Omental fat pad (tissue), 4 donors: ENCODE measurements around the gene DNM3. TPM values are rescaled to one million over a fixed set of nuclear protein-coding genes. Genes with fewer than 3 reads are reported as not detected.

Experiments used
- ATAC-seq: fragments of 150-250 bp; one replicate; pipeline ENCODE4 v1.9.1; 2016; ENCODE audit warnings: mild to moderate bottlenecking, moderate library complexity; ENCODE audit not compliant: low FRiP score
- DNase-seq: peaks from one replicate; pipeline ENCODE4 v3.0.0-alpha.2; 2019; ENCODE audit warnings: low spot score
- total RNA-seq, 4 donors: library from RNA; depleted of rRNA; stranded (reverse); fragments of >200 nt; gene quantifications; one replicate each; pipeline ENCODE4 v1.1.0, GENCODE V29; 2016
- TF ChIP-seq, protein P1 (sequence below), 3 donors: fragments of 450-650 bp; IDR thresholded peaks; one replicate each; pipeline ENCODE4 v1.5.1; 2016 to 2017; ENCODE audit warnings: antibody characterized with exemption in 3 of 3, mild to moderate bottlenecking in 3 of 3, moderate library complexity in 2 of 3

The DNM3 gene
- total RNA-seq, 4 donors from 2014 or later = 2.9 to 15.8 (median 5.5) TPM

DNA sequence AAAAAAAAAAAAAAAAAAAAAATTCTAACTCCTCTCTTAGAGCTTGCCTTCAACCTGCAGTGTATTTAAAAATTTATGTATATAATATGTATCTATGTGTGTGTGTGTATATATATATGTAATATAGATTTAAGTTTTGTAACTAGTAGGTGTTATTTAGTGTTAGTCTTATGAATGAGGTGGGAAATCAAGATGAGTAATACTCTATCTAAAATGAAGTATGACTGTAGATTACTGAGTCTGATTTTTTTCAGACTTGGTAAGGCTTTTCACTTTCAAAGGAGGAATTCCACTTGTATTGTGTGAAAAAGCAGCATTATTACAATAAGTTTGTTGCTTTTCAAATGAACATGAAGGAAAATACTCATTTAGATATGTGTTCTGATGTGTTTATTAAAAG, 5.4 kb upstream of the DNM3 start:
- ATAC-seq = no peak
- DNase-seq = no peak
- TF ChIP-seq, protein P1, sequence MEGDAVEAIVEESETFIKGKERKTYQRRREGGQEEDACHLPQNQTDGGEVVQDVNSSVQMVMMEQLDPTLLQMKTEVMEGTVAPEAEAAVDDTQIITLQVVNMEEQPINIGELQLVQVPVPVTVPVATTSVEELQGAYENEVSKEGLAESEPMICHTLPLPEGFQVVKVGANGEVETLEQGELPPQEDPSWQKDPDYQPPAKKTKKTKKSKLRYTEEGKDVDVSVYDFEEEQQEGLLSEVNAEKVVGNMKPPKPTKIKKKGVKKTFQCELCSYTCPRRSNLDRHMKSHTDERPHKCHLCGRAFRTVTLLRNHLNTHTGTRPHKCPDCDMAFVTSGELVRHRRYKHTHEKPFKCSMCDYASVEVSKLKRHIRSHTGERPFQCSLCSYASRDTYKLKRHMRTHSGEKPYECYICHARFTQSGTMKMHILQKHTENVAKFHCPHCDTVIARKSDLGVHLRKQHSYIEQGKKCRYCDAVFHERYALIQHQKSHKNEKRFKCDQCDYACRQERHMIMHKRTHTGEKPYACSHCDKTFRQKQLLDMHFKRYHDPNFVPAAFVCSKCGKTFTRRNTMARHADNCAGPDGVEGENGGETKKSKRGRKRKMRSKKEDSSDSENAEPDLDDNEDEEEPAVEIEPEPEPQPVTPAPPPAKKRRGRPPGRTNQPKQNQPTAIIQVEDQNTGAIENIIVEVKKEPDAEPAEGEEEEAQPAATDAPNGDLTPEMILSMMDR (IDR thresholded peaks at IDR 0.05) = no peak

DNA sequence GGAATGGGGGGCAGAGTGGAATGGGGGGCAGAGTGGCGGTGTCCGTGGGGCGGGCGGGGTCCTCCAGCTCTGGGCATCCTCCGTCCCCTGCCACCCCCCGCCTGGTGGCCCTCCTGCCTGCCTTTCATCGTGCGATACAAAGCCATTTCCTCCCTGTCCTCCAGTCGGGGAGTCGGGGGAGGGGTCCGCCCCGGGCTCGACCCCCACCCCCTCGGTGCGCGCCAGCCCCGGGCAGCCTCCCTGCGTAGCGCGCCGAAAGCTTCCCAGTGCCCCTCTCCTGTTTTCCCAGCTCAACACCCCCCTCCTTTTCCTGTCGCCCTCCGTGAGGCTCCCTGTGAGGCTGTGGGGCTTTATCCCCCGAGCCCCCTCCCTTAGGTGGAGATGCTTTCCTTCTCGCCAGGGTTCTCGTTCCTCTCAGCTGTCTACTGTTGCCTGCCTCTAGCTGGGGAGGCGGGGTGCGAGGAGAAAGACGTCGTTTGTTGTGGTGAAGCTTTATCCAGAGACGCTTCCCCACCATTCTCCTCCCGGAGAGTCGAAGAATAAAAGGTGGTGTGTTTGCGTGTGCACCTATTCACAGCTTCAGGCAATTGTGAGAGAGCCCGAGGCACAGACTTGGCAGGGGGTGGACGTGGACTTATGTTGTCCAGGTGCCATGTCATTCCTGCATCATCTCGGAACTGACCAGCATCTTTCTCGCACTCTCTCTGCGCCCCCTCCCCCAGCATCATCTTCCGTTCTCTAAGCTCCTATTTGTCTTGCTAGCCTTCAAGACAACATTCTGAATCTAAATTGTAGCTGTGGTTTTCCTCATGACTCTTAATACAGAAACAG, 848 bp downstream of the DNM3 start:
- no peak for DNase-seq
- TF ChIP-seq, protein P1 (IDR thresholded peaks at IDR 0.05) = no peak
- no peak for ATAC-seq

DNA sequence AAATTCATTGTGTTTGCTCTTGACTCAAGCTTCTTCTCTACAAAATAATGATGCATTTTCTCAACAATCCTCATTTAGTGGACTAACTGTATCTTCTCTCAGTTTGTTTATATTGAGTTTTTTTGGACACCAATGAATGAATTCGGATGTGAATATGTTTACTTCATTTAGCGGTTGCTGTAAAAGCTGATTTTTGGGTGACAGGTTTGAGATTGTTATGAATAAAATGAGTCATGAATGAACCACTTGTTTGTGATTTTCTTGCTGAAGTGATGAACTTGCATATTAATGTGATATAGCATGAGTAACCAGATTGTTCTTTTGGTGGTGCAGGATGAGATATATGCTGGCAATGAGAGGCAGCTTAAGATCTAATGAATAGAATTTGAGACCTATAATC, 3.1 kb downstream of the DNM3 start:
- TF ChIP-seq, protein P1 (IDR thresholded peaks at IDR 0.05) = no peak
- ATAC-seq (no peak), DNase-seq (no peak)

DNA sequence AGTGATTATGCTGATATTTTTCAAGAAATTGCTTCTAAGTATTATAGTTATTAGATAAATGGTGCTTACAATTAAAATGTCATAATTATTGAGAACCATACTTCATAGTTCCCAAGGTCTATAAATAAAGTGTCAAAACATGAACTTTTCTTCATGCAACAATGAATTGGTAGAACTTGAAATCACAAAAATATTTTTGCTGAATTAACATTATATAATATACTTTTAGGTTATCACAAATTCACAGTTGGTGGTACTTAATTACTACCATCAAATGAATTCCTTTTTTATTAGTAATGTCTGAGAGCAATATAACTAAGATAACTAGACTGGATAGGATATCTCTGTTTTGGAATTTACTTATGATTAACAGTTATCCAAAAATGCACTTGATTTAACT, 4.7 kb downstream of the DNM3 start:
- ATAC-seq (no peak), DNase-seq (no peak)
- TF ChIP-seq, protein P1 (IDR thresholded peaks at IDR 0.05) = no peak

DNA sequence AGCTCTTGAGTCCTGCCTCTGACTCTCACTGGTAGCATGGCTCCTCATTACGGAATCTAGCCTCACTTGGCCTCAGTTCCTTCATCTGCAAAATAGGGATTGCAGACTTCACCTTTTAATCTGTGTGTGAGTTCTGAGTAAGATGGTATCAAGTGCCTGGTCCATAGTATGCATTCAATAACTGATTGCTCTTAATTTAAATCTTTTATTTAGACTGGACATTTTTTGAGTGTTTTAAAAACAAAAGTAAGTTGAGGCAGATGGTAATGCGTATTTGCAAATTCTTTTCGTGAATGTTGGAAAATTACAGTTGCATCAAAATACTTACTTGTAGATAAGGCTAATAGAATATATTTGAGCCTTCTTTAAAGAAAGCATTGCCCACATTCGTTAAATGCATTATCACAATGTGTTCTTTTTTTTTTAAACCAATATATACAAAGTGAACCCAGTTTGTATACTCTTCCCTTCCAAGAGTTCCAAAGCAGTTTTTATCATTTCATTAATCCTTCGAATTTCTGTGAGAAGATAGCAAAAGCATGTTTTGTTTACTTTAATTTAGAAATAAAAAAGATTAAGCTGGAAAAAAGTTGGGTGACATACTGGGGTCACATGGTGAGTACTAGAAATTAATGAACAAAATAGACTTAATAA, 8.1 kb downstream of the DNM3 start:
- DNase-seq (no peak), ATAC-seq (no peak)
- TF ChIP-seq, protein P1 (IDR thresholded peaks at IDR 0.05) = no peak

DNA sequence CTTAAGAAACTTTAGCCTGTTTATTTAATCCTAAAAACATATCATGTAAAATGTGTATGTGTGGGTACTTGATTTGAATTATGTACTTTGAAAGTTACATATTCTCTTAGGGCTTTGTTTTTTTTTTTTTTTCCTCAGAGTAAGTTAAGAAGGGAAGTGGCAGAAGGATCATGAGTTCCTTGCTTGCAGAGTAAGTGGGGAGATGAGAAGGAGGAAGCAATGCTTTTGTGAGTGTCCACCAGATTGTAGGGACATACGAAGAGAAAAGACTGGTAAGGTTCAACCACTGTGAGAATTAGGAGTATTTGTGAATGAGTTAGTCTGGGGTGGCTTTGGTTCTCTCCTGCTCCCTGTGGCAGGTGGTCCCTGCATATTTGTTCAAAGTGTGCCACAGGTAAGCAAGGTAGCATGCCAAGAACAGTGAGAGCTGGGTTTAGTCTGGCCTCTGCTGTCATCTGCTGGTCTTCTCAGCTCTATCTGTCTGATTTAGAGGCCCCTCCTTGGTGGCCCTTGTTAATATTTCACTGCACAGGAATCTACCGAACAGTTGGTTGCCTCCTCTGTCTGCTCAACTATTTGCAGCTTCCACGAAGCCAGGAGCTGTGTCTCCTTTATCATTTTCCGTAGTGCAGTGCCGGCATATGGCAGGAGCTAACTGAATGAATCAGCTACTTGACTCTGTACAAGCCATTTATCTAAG, 9.5 kb downstream of the DNM3 start:
- ATAC-seq = no peak
- no peak for DNase-seq

More for the DNA sequence above, 9.5 kb downstream of the DNM3 start:
- TF ChIP-seq, protein P1 (IDR thresholded peaks at IDR 0.05) = no peak
